ENCODE results near the gene MYO5B. TPM values are rescaled to one million over a fixed set of nuclear protein-coding genes. Genes with fewer than 3 reads are reported as not detected.

MYO5B gene
- total RNA-seq, 4 donors from 2014 or later = 105 to 213 (median 183) TPM

DNA sequence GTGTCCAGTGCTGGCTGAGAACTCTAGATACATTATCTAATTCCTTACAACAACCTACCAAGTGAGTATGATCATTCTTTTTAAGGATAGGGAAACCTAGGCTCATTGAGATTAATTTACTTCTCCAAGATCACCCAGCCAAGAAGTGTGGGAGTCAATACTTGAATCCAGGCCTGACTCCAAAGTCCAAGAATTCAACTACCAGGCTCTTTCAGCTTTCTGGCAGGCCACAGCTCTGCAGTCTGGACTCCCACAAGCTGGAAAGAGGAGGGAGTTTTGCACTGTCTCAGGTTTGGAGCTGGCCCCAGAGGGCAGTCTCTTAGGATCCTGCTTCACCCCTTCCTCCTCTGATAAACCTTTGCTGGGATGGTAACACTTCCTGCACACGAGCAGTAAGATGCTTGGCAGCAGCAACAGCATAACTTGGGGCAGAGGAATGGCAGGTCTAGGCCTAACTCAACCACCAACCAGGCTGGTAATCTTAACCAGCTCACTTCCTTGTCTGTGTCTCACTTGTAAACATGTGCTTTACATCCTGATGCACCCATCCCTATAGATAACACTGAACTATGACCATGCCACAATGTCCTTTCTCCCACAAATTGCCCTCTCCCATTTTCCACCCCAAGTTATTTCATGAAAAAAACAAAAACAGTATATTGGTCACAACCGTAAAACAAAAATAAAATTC, 270.5 kb downstream of the MYO5B start:
- H3K4me3 ChIP-seq = no peak overlapping the region
- peaks cover 0 to 10% (median 0%) of the 10 kb centered on the region in 3 donors for H3K36me3 ChIP-seq
- no peak overlapping the region for H3K27ac ChIP-seq
- H3K27me3 ChIP-seq = no peaks in the 10 kb centered on the region
- no peak for DNase-seq
- TF ChIP-seq POLR2A (IDR thresholded peaks at IDR 0.05) (no peak), CTCF (IDR thresholded peaks at IDR 0.05) (no peak)
- no peaks in the 10 kb centered on the region for H3K9me3 ChIP-seq
- H3K4me1 ChIP-seq = no peaks in the 10 kb centered on the region

- H3K4me1 ChIP-seq = no peaks in the 10 kb centered on the region
- H3K27ac ChIP-seq = no peak overlapping the region
- TF ChIP-seq POLR2A (IDR thresholded peaks at IDR 0.05) (no peak), CTCF (IDR thresholded peaks at IDR 0.05) (no peak)
- peaks cover 0 to 10% (median 0%) of the 10 kb centered on the region in 3 donors for H3K36me3 ChIP-seq
- DNase-seq = no peak
- no peak overlapping the region for H3K4me3 ChIP-seq
- H3K9me3 ChIP-seq = no peaks in the 10 kb centered on the region
- H3K27me3 ChIP-seq = no peaks in the 10 kb centered on the region
Measured at GRCh38 chr18:49922228-49922627, 272.7 kb downstream of the MYO5B start.

DNA sequence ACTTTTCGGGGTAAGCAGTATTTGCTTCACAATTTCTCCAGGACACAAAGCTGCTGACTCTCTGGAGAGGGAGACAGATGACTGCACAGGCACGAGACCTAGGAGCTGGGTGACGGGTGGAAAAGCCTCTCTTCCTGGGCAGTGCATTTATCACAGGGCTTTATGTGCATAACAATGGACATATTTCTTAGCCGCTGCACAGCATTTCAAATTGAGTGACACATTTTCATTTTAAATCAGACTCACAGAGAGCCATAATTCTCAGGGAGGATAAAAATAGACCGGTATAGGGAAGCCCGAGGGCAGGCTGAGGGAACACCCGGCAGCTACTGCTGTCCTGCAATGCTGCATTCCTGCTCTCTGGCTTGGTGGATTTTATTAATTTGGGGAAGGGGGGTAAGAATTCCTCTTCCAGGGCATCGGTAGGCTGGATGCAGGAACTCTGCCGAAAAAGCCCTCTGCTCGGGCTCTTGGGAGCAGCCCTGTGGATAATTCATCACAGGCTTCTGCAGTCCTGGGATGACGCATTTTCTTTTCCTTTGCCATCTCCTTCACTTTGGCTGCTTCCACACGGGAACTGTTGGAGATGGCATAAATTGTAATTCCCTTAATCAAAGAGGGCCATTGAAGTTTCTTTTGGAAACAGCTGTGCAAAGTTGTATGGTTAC, 273.5 kb downstream of the MYO5B start:
- no peak for DNase-seq
- peaks cover 0 to 10% (median 0%) of the 10 kb centered on the region in 3 donors for H3K36me3 ChIP-seq
- TF ChIP-seq POLR2A (IDR thresholded peaks at IDR 0.05) (no peak), CTCF (IDR thresholded peaks at IDR 0.05) (no peak)
- no peaks in the 10 kb centered on the region for H3K27me3 ChIP-seq
- H3K4me1 ChIP-seq = no peaks in the 10 kb centered on the region
- H3K9me3 ChIP-seq = no peaks in the 10 kb centered on the region
- no peak overlapping the region for H3K27ac ChIP-seq
- H3K4me3 ChIP-seq = no peak overlapping the region

DNA sequence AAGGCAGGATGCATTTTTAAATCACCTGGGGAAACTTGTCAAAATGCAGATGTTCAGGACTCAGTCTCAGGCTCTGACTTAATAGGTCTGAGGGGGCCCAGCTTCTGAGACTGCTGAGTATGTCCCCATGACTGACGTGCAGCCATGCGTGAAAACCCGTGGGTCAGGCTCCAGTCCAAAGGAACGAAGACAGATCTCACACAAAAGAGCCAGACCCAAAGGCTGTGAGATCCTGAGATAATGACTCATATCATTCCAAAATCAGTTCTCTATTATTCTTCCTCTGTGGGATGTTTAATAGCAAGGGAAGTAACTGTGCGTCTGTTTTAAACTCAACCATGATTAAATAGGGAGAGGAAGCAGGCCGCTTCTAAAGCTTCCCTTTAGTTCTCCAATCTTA, 274.2 kb downstream of the MYO5B start:
- Histone ChIP-seq H3K4me3 (no peak overlapping the region), H3K9me3 (no peaks in the 10 kb centered on the region), H3K36me3 (peaks cover 0 to 3% (median 0%) of the 10 kb centered on the region in 3 donors), H3K27ac (no peak overlapping the region), H3K4me1 (no peaks in the 10 kb centered on the region), H3K27me3 (no peaks in the 10 kb centered on the region)
- no peak for DNase-seq
- no peak for TF ChIP-seq POLR2A (IDR thresholded peaks at IDR 0.05)
- no peak for TF ChIP-seq CTCF (IDR thresholded peaks at IDR 0.05)

DNA sequence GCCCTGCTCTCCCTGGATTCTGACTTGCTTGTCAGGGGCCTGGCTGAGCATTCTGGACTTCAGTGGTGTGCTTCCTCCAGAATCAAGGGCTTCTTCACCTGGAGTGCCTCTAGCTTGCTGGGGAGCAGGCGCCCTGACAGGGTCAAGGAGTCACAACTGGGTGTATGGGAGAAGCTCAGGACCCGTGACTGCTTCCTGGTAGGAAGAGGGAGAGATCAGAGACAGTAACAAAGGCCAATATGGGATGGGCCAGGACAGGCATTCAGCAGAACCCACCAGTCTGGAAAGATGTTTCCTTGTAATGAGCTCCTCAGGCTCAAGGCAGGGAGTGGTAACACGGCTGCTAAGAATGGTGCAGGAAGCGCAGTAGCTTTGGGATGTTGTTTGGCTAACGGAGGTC, 277.2 kb downstream of the MYO5B start:
- H3K36me3 ChIP-seq = no peaks in the 10 kb centered on the region
- H3K27ac ChIP-seq = no peak overlapping the region
- no peaks in the 10 kb centered on the region for H3K4me1 ChIP-seq
- no peak for DNase-seq
- H3K4me3 ChIP-seq = no peak overlapping the region
- no peaks in the 10 kb centered on the region for H3K27me3 ChIP-seq
- TF ChIP-seq CTCF (IDR thresholded peaks at IDR 0.05) (no peak), POLR2A (IDR thresholded peaks at IDR 0.05) (no peak)
- H3K9me3 ChIP-seq = no peaks in the 10 kb centered on the region

Measured in Peyer's patch (tissue), 4 donors.